DMS 273 (cell line): ENCODE data around the gene BLVRB.

Experiments
- DNase-seq: peaks from one replicate; lab custom pipeline; 2025; ENCODE audit not compliant: unreplicated experiment; lab: John Stamatoyannopoulos, UW

The BLVRB gene

GRCh38 chr19:40424637-40425449 lies 40.7 kb downstream of the BLVRB start:
- DNase-seq, result peak; percentile 67

GRCh38 chr19:40423938-40424337 lies 41.6 kb downstream of the BLVRB start:
- no peak for DNase-seq

- no peak for DNase-seq
Observed at GRCh38 chr19:40422748-40423566, 42.6 kb downstream of the BLVRB start.

DNA sequence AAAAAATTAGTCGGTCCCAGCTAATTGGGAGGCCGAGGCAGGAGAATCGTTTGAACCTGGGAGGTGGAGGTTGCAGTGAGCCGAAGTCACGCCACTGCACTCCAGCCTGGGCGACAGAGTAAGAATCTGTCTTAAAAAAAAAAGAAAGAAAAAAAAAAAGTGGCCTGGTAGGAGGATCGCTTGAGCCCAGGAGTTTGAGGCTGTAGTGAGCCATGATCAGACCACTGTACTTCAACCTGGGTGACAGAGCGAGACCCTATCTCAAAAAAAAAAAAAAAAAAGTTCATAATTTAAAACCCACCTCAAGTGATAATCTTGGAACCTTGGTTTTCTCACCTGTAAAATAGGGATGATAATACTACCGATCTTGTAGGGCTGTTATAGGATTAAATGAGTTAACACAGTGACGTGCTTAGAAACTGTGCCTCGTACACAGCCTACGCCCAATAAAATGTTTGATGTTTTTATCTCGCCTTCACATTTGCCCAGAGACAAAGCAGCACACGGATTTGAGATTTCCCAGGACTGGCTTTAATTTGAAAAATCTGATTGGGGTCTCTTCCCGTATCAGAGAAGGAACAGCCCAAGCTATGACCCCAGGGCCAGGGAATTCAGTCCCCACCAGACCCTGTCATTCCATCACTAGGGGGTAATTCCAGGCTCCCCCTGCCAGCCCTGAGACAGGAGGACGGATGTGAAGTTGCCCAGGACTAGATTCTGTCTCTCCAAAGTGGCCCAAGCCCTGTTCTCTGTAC lies 43.4 kb downstream of the BLVRB start:
- DNase-seq, result no peak

- peak; percentile 94 for DNase-seq
Observed at GRCh38 chr19:40420766-40421765, 44.5 kb downstream of the BLVRB start.

DNA sequence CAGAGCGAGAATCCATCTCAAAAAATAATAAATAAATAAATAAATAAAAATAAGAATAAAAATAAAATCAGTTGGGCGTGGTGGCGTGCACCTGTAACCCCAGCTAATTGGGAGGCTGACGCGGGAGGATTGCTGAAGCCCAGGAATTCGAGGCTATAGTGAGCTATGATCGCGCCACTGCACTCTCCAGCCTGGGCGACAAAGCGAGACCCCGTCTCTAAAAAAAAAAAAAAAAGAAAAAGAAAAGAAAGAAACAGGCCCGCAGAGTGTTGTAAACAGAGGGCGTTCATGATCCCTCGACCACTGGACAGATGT lies 45.1 kb downstream of the BLVRB start:
- no peak for DNase-seq

GRCh38 chr19:40419780-40420179 lies 45.8 kb downstream of the BLVRB start:
- DNase-seq, result no peak

GRCh38 chr19:40419066-40419612 lies 46.4 kb downstream of the BLVRB start:
- peak; percentile 97 for DNase-seq

DNA sequence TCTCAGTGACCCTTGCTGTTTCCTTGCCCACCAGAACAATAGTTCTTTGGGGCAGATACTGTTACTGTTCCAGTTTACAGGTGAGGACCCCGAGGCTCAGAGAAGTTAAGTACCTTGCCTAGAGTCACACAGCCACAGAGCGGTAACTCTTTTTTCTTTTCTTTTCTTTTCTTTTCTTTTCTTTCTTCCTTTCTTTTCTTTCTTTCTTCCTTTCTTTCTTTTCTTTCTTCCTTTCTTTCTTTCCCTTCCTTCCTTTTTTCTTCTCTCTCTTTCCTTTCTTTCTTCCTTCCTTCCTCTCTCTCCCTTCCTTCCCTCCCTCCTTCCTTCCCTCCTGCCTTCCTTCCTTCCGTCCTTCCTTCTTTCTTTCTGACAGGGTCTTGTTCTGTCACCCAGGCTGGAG lies 47.5 kb downstream of the BLVRB start:
- DNase-seq, result no peak

DNA sequence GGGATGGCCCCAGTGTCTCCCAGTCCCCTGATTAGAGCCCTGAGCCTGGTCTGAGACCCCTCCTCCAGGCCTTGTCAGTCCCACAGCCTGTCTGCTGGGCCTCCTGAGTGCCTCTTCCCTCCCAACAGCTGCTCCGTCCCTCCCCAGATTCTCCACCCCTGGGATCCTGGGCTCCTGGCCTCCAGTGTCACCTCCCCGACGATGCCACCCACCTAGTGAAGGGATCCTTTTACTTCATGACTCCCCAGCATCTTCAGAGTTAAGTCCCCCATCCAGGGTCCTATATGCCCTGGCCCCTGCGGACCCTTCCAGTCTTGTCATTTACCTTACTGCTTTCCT lies 47.9 kb downstream of the BLVRB start:
- DNase-seq, result no peak

GRCh38 chr19:40416918-40417642 lies 48.5 kb downstream of the BLVRB start:
- no peak for DNase-seq

DNA sequence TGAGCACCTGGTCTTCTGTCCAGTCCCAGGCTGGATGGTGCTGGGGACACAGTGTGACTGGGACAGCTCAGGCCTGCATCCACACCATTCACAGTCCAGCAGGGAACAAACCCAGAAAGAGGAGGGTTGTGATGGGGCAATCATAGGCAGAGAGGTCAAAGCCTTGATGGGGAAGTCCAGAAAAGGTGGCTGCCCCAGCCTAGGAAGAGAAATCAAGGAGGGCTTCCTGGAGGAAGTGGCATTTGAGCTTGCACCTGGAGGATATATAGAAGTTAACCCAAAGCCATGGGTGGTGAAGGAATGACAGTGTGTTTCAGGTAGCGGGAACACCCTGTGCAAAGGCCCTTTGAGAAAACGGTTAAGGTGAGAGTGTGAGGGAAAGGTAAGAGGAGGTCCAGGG lies 49.8 kb downstream of the BLVRB start:
- DNase-seq, result no peak

DNA sequence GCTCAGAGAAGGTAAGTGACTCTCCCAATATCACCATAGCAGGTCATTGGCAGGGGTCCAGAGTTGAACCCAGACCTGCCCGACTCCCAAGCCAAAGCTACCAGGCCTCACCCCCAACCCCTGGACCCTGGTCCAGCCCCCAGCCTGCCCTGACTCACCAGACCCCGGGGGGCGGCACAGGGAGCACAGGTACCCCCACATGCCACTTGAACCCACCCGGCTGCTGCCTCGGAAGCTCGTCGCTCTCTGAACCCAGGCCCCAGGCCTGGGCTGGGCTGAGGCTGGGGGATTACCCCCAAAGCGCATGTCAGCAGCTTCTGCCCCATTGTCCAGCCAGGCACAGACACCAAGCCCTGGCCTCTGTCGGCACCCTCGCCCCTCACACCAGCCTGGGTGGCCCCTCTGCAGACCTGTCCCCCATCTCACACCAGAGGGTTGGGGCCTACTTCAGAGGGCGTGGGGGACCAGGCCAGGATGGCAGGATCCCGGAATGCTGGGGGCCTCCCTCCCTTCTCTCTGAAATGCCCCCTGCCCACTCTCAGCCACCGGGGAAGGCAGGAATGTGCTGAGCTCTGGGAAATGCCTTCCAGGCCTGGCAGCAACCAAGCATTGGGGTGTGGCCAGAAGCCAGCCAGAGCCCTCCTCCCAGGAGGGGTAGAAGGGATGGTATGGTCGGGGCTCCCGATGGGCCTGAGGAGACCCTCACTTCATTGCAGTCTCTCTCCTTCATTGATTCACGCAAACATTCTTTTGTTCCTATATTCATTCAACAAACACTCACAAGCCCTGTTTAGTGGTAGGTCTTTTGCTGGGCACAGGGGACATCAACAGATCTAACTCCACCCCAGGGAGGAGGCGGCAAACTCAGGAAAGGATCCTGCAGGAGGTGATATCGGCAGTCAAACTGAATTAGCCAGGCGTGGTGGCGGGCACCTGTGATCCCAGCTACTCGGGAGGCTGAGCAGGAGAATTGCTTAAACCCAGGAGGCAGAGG lies 50.7 kb downstream of the BLVRB start:
- DNase-seq, result no peak

DNA sequence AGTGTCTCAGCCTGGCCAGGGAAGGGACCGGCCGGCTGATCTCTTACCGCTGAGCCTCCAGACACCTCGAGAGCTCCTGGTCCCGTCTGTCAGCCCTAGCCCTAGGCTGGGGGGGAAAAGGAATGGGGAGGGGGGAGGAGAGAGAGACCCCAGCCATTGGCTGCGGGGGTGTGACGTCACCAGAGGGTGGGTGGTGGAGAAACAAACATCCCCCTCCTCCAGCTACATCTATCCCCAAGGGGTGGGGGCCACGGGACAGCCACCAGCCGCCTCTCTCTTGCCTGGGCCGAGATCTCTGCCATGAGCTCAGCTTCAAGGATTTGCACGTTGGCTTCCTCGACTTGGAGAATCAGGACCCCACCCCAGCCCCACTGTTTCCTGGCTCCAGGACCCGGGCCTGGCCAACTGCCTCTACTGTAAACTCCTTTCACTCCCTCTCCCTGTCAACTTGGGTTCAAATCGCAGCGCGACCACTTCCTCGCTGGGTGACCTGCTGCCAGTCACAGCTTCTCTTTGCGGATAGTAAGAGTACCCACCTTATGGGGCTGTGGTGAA lies 52.2 kb downstream of the BLVRB start, which contains the start of gene PRX:
Gene PRX, minus strand, starts transcription at position 88 of the 555 bp plus-strand sequence. CDS start 5,446 bp downstream, outside the sequence.
- DNase-seq, result no peak

GRCh38 chr19:40412866-40413265 lies 52.7 kb downstream of the BLVRB start:
- DNase-seq, result no peak

DNA sequence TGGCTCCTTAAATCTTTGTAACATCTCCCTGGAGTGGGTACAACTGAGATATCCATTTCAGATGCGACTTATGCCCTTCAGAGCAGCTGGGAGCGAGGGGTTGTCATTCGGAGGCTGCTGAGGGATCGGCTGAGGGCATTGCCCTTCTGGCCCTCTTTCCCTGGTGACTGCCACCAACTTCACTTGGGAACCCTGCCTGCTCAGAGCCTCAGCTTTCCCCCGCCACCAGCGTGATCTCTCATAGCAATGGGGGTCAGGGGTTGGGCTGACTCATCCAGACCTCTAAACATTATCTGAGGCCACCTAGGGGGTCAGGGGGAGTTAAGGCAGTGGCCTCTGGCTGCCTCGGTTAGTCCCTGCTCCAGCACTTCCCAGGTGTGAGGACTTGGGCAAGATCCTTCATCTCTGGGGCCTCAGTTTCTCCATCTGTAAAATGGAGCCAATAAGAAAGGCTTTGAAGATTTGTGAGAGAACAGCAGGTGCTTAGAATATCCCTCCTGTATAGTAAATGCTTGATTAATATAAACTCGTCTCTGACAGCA lies 53.5 kb downstream of the BLVRB start:
- DNase-seq, result no peak

GRCh38 chr19:40411125-40411842 lies 54.3 kb downstream of the BLVRB start:
- DNase-seq, result no peak
